Fibroblast of lung (primary cell): ENCODE measurements around the gene LECT2. TPM values are rescaled to one million over a fixed set of nuclear protein-coding genes. Genes with fewer than 3 reads are reported as not detected.

Source experiments
- DNase-seq, 2 donors: peaks; one replicate each; pipeline versions ENCODE4 v3.0.0 to v3.0.0-alpha.2; 2010; ENCODE audit warnings: low read depth in 2 of 2
- H2AFZ ChIP-seq: 2 replicates; pipeline ENCODE4 v1.5.1; 2012; ENCODE audit warnings: low read length, control low read depth, inconsistent platforms
- H3K27ac ChIP-seq: 2 replicates; pipeline ENCODE4 v1.5.1; 2011; ENCODE audit warnings: low read length, control low read depth; ENCODE audit not compliant: insufficient read depth
- H3K27me3 ChIP-seq: 2 replicates; pipeline ENCODE4 v1.5.1; 2011; ENCODE audit warnings: mild to moderate bottlenecking, low read length; ENCODE audit not compliant: control insufficient read depth, insufficient read depth
- H3K36me3 ChIP-seq: 2 replicates; pipeline ENCODE4 v1.5.1; 2011; ENCODE audit warnings: low read length; ENCODE audit not compliant: control insufficient read depth, insufficient read depth
- H3K4me1 ChIP-seq: 2 replicates; pipeline ENCODE4 v1.5.1; 2011; ENCODE audit warnings: low read length; ENCODE audit not compliant: control insufficient read depth, insufficient read depth; ENCODE audit errors: extremely low read depth
- H3K4me2 ChIP-seq: 2 replicates; pipeline ENCODE4 v1.5.1; 2011; ENCODE audit warnings: low read length, control low read depth; ENCODE audit not compliant: insufficient read depth; ENCODE audit errors: extremely low read depth
- H3K4me3 ChIP-seq, 4 experiments: fragments of 200-600 bp in 1 of 4; sonication (generic) in 1 of 4; replicated peaks in 1 of 4; 2 replicates each; pipeline ENCODE4 v1.5.1; 2011 to 2016; ENCODE audit warnings: low read length in 4 of 4, low read depth in 3 of 4, mild to moderate bottlenecking in 3 of 4, control low read depth in 2 of 4, inconsistent platforms in 1 of 4, mixed read lengths in 1 of 4; ENCODE audit not compliant: insufficient read depth in 1 of 4; ENCODE audit errors: control extremely low read depth in 1 of 4
- H3K79me2 ChIP-seq: 2 replicates; pipeline ENCODE4 v1.5.1; 2012; ENCODE audit warnings: mild to moderate bottlenecking, low read length, inconsistent platforms; ENCODE audit not compliant: control insufficient read depth, insufficient read depth
- H3K9ac ChIP-seq: 2 replicates; pipeline ENCODE4 v1.5.1; 2011; ENCODE audit warnings: mild to moderate bottlenecking, low read length, control low read depth; ENCODE audit not compliant: insufficient read depth
- H3K9me3 ChIP-seq: 2 replicates; pipeline ENCODE4 v1.5.1; 2012; ENCODE audit warnings: low read depth, low read length; ENCODE audit not compliant: control insufficient read depth, insufficient read depth
- H4K20me1 ChIP-seq: 2 replicates; pipeline ENCODE4 v1.5.1; 2011; ENCODE audit warnings: low read length; ENCODE audit not compliant: control insufficient read depth, insufficient read depth; ENCODE audit errors: extremely low read depth
- CTCF ChIP-seq, 2 donors: IDR thresholded peaks in 1 of 2; conservative IDR thresholded peaks in 1 of 2; 1 replicate in 1 of 2; 2 replicates in 1 of 2; pipeline ENCODE4 v1.5.1; 2011 to 2012; ENCODE audit warnings: low read length in 2 of 2, control low read depth in 1 of 2, inconsistent platforms in 1 of 2, low read depth in 1 of 2, mild to moderate bottlenecking in 1 of 2
- EZH2 ChIP-seq: IDR thresholded peaks from 2 replicates; pipeline ENCODE4 v1.5.1; 2012; ENCODE audit warnings: low read length, control low read depth, mild to moderate bottlenecking; ENCODE audit errors: missing control alignments
- polyA plus RNA-seq, 2 donors: library from polyadenylated mRNA; depleted of rRNA in 1 of 2; stranded (reverse) in 1 of 2; unstranded in 1 of 2; fragments of >200 nt; gene quantifications; 2 replicates each; pipeline ENCODE4 v1.2.1, GENCODE V29; 2011 to 2012; ENCODE audit warnings: missing spikeins in 1 of 2
- total RNA-seq: library from RNA; depleted of rRNA; stranded (reverse); fragments of >200 nt; gene quantifications from 2 replicates; pipeline ENCODE4 v1.2.1, GENCODE V29; 2014

The LECT2 gene
- total and polyA plus RNA-seq, 2 donors (not counting 1 experiment from before 2014, with no cell fraction given) = not detected

- H3K4me3 ChIP-seq = no peak overlapping the region
- no peaks in the 10 kb centered on the region for H3K36me3 ChIP-seq
- no peaks in the 10 kb centered on the region for H4K20me1 ChIP-seq
- no peak overlapping the region for H3K9ac ChIP-seq
- H3K9me3 ChIP-seq = no peaks in the 10 kb centered on the region
- H3K4me2 ChIP-seq = no peak overlapping the region
- H3K27me3 ChIP-seq = peaks cover 9% of the 10 kb centered on the region
- no peaks in the 10 kb centered on the region for H3K4me1 ChIP-seq
- no peaks in the 10 kb centered on the region for H3K79me2 ChIP-seq
- DNase-seq = no peak
- H2AFZ ChIP-seq = no peak overlapping the region
- TF ChIP-seq EZH2 (no peak), CTCF (conservative IDR thresholded peaks at IDR 0.05 in 1 of 2, IDR thresholded peaks at IDR 0.05 in 1 of 2; ENCODE audit: low read depth in 1 of 2, low read length in 2 of 2) (no peak)
- H3K27ac ChIP-seq = no peak overlapping the region
These were observed 54.5 kb downstream of the LECT2 start for GRCh38 chr5:135900276-135900675.

GRCh38 chr5:135898651-135899050, 56.1 kb downstream of the LECT2 start:
- Histone ChIP-seq H3K4me1 (no peaks in the 10 kb centered on the region), H3K4me3 (no peak overlapping the region), H3K36me3 (no peaks in the 10 kb centered on the region), H3K27me3 (peaks cover 7% of the 10 kb centered on the region), H4K20me1 (no peaks in the 10 kb centered on the region), H3K9ac (no peak overlapping the region), H3K9me3 (no peaks in the 10 kb centered on the region), H3K27ac (no peak overlapping the region), H2AFZ (no peak overlapping the region), H3K79me2 (no peaks in the 10 kb centered on the region), H3K4me2 (no peak overlapping the region)
- DNase-seq = no peak
- TF ChIP-seq EZH2 (no peak), CTCF (conservative IDR thresholded peaks at IDR 0.05 in 1 of 2, IDR thresholded peaks at IDR 0.05 in 1 of 2; ENCODE audit: low read depth in 1 of 2, low read length in 2 of 2) (no peak)

Other genes starting within 250 kb of the LECT2 start
- gene SLC25A48, start 120.3 kb downstream of the LECT2 start, total RNA-seq = not detected in 2 replicates
- gene SLC25A48, start 120.3 kb downstream of the LECT2 start, polyA plus RNA-seq = not detected in 2 replicates
- gene IL9, start 59.1 kb downstream of the LECT2 start, total RNA-seq = not detected in 2 replicates
- gene IL9, start 59.1 kb downstream of the LECT2 start, polyA plus RNA-seq = not detected in 2 replicates
- 270 and 398 TPM in 2 replicates for gene TGFBI, start 74.0 kb upstream of the LECT2 start, total RNA-seq
- gene TGFBI, start 74.0 kb upstream of the LECT2 start, polyA plus RNA-seq = 525 and 889 TPM in 2 replicates
- 43.4 and 44.3 TPM in 2 replicates for gene SMAD5, start 177.9 kb upstream of the LECT2 start, total RNA-seq
- gene SMAD5, start 177.9 kb upstream of the LECT2 start, polyA plus RNA-seq = 89.4 and 128 TPM in 2 replicates
- not detected in 2 replicates for gene SMIM32, start 238.2 kb upstream of the LECT2 start, total RNA-seq
- gene SMIM32, start 238.2 kb upstream of the LECT2 start, polyA plus RNA-seq = not detected in 2 replicates